AG04450 (cell line): Measurements from ENCODE around the gene SYP. TPM values are rescaled to one million over a fixed set of nuclear protein-coding genes. Genes with fewer than 3 reads are reported as not detected.

ENCODE experiments used
- CTCF ChIA-PET: fragments of 300-600, 350-600 bp; formaldehyde crosslinking; extraction: SDS; loops from one replicate; lab custom pipeline; 2022; ENCODE audit warnings: antibody characterized with exemption, inconsistent platforms; lab: Charles Lee
- POLR2A ChIA-PET: fragments of 350-600 bp; formaldehyde crosslinking; extraction: SDS; loops from one replicate; lab custom pipeline; 2021; ENCODE audit warnings: antibody characterized with exemption, inconsistent platforms; lab: Yijun Ruan, JAX
- DNase-seq: peaks from one replicate; pipeline ENCODE4 v3.0.0-alpha.2; 2011; ENCODE audit warnings: low read depth, low spot score
- H3K27ac ChIP-seq: one replicate; pipeline ENCODE4 v1.5.1; 2012; ENCODE audit warnings: low read depth, low read length, control low read depth
- H3K27me3 ChIP-seq: one replicate; pipeline ENCODE4 v1.6.0; 2012; ENCODE audit warnings: low read length; ENCODE audit not compliant: control insufficient read depth, insufficient read depth
- H3K4me3 ChIP-seq: 2 replicates; pipeline ENCODE4 v1.5.1; 2011; ENCODE audit warnings: mild to moderate bottlenecking, low read depth, low read length, control low read depth
- H3K9me3 ChIP-seq: 2 replicates; pipeline ENCODE4 v1.5.1; 2012; ENCODE audit warnings: low read length; ENCODE audit not compliant: control insufficient read depth, insufficient read depth
- CTCF ChIP-seq: IDR thresholded peaks from 2 replicates; pipeline ENCODE4 v1.5.1; 2011; ENCODE audit warnings: low read depth, low read length, control low read depth, inconsistent platforms
- polyA plus RNA-seq: library from polyadenylated mRNA; depleted of rRNA; stranded (reverse); fragments of >200 nt; gene quantifications from 2 replicates; pipeline ENCODE4 v1.2.3, GENCODE V29; 2011

SYP gene
- polyA plus RNA-seq, 1 experiment: 0.07 TPM

- no peak for TF ChIP-seq CTCF
- no peak for DNase-seq
- POLR2A ChIA-PET: no interaction called here
- no peaks in the 10 kb centered on the region for H3K27me3 ChIP-seq
- H3K27ac ChIP-seq: no peak overlapping the region
- CTCF ChIA-PET: no interaction called here
- no peaks in the 10 kb centered on the region for H3K9me3 ChIP-seq
- no peak overlapping the region for H3K4me3 ChIP-seq
Measured at GRCh38 chrX:49231333-49232000, 31.5 kb upstream of the SYP start.

GRCh38 chrX:49230500-49231232 is 30.7 kb upstream of the SYP start:
- Histone ChIP-seq H3K9me3 (no peaks in the 10 kb centered on the region), H3K27ac (no peak overlapping the region), H3K4me3 (no peak overlapping the region), H3K27me3 (no peaks in the 10 kb centered on the region)
- ChIA-PET CTCF (no interaction called here), POLR2A (no interaction called here)
- DNase-seq: no peak
- no peak for TF ChIP-seq CTCF

GRCh38 chrX:49228185-49228584 is 28.2 kb upstream of the SYP start:
- Histone ChIP-seq H3K27me3 (no peaks in the 10 kb centered on the region), H3K27ac (no peak overlapping the region), H3K9me3 (no peaks in the 10 kb centered on the region), H3K4me3 (no peak overlapping the region)
- no peak for TF ChIP-seq CTCF
- ChIA-PET POLR2A (interaction anchor here (0.6 kb wide), 1 partner anchor 429 kb away, joined by 5 read pairs; no protein-coding TSS in a partner anchor), CTCF (no interaction called here)
- DNase-seq: no peak

- TF ChIP-seq CTCF: no peak
- Histone ChIP-seq H3K4me3 (no peak overlapping the region), H3K27me3 (no peaks in the 10 kb centered on the region), H3K27ac (no peak overlapping the region), H3K9me3 (no peaks in the 10 kb centered on the region)
- POLR2A ChIA-PET: interaction anchor here (0.6 kb wide), 1 partner anchor 429 kb away, joined by 5 read pairs; no protein-coding TSS in a partner anchor
- no peak for DNase-seq
- CTCF ChIA-PET: no interaction called here
Measured at GRCh38 chrX:49227726-49228125, 27.7 kb upstream of the SYP start.

- no peak overlapping the region for H3K4me3 ChIP-seq
- TF ChIP-seq CTCF: no peak
- H3K27ac ChIP-seq: no peak overlapping the region
- ChIA-PET CTCF (no interaction called here), POLR2A (no interaction called here)
- H3K27me3 ChIP-seq: no peaks in the 10 kb centered on the region
- DNase-seq: no peak
- no peaks in the 10 kb centered on the region for H3K9me3 ChIP-seq
Measured at GRCh38 chrX:49226946-49227345, 27.0 kb upstream of the SYP start.
